Upper lobe of left lung (tissue), 4 donors: ENCODE results near the gene CD6.

Source experiments
- CTCF ChIP-seq, 6 experiments: fragments of 450-650 bp in 4 of 6; fragments of 200-600 bp in 2 of 6; sonication (generic) in 2 of 6; IDR thresholded peaks; one replicate each; pipeline ENCODE4 v1.5.1; 2016 to 2019; ENCODE audit warnings: antibody characterized with exemption in 6 of 6
- EP300 ChIP-seq, 4 donors: sonication (generic); formaldehyde crosslinking; IDR thresholded peaks; one replicate each; pipeline ENCODE4 v1.5.1; 2017; ENCODE audit warnings: antibody characterized with exemption in 4 of 4, control low read depth in 2 of 4
- POLR2A ChIP-seq, 4 donors: fragments of 450-650 bp; IDR thresholded peaks; one replicate each; pipeline ENCODE4 v1.5.1; 2016 to 2017; ENCODE audit warnings: antibody characterized with exemption in 4 of 4, mild to moderate bottlenecking in 2 of 4
- POLR2AphosphoS5 ChIP-seq, 2 donors: sonication (generic); formaldehyde crosslinking; IDR thresholded peaks; one replicate each; pipeline ENCODE4 v1.5.1; 2017; ENCODE audit warnings: antibody characterized with exemption in 2 of 2

- TF ChIP-seq POLR2A (IDR thresholded peaks at IDR 0.05) (no peak), CTCF (IDR thresholded peaks at IDR 0.05) (no peak), POLR2AphosphoS5 (IDR thresholded peaks at IDR 0.05) (no peak), EP300 (IDR thresholded peaks at IDR 0.05) (no peak)
These were observed 12.0 kb upstream of the CD6 start for GRCh38 chr11:60959431-60959830.
